Peyer's patch (tissue), 4 donors: Measurements from ENCODE around the gene PLCD4.

Experiments used
- POLR2A ChIP-seq, 2 donors: fragments of 450-650 bp; IDR thresholded peaks; one replicate each; pipeline ENCODE4 v1.5.1; 2017; ENCODE audit warnings: antibody characterized with exemption in 2 of 2, mild to moderate bottlenecking in 2 of 2, moderate library complexity in 2 of 2
- TF ChIP-seq, protein P1 (sequence below), 6 experiments: fragments of 450-650 bp in 4 of 6; fragments of 200-600 bp in 2 of 6; sonication (generic) in 1 of 6; IDR thresholded peaks; one replicate each; pipeline ENCODE4 v1.5.1; 2017 to 2019; ENCODE audit warnings: antibody characterized with exemption in 6 of 6, mild to moderate bottlenecking in 3 of 6, moderate library complexity in 1 of 6

- TF ChIP-seq, protein P1, sequence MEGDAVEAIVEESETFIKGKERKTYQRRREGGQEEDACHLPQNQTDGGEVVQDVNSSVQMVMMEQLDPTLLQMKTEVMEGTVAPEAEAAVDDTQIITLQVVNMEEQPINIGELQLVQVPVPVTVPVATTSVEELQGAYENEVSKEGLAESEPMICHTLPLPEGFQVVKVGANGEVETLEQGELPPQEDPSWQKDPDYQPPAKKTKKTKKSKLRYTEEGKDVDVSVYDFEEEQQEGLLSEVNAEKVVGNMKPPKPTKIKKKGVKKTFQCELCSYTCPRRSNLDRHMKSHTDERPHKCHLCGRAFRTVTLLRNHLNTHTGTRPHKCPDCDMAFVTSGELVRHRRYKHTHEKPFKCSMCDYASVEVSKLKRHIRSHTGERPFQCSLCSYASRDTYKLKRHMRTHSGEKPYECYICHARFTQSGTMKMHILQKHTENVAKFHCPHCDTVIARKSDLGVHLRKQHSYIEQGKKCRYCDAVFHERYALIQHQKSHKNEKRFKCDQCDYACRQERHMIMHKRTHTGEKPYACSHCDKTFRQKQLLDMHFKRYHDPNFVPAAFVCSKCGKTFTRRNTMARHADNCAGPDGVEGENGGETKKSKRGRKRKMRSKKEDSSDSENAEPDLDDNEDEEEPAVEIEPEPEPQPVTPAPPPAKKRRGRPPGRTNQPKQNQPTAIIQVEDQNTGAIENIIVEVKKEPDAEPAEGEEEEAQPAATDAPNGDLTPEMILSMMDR (IDR thresholded peaks at IDR 0.05) = no peak
- TF ChIP-seq POLR2A (IDR thresholded peaks at IDR 0.05) = no peak
These were observed 57.0 kb downstream of the PLCD4 start for GRCh38 chr2:218664653-218665052.
